SK-N-SH treated with all-trans-retinoic acid at 6 μM for 48 hours (cell line): ENCODE results near the gene EML4.

Experiments
- ATAC-seq: fragments of 200-7000 bp; cut with Tn5 transposase; 3 replicates; pipeline ENCODE4 v1.9.1; 2020; ENCODE audit warnings: mild to moderate bottlenecking, moderate library complexity
- ARNTL ChIP-seq: fragments of 450-650 bp; formaldehyde crosslinking; IDR thresholded peaks from 2 replicates; pipeline ENCODE4 v1.5.0; 2020; ENCODE audit warnings: low read depth, mild to moderate bottlenecking, moderate library complexity, borderline replicate concordance
- CREB5 ChIP-seq: fragments of 250-450 bp; sonication (Bioruptor Pico); IDR thresholded peaks from 2 replicates; pipeline ENCODE4 v1.5.1; 2020; ENCODE audit warnings: low read depth, mild to moderate bottlenecking, moderate library complexity
- CSDC2 ChIP-seq: fragments of 250-450 bp; sonication (Bioruptor Pico); IDR thresholded peaks from 2 replicates; pipeline ENCODE4 v1.5.0; 2020; ENCODE audit warnings: mild to moderate bottlenecking, moderate library complexity
- CSRNP3 ChIP-seq: fragments of 250-450 bp; sonication (Bioruptor Pico); IDR thresholded peaks from 2 replicates; pipeline ENCODE4 v1.5.1; 2021; ENCODE audit warnings: mild to moderate bottlenecking, moderate library complexity
- ESRRG ChIP-seq: fragments of 250-450 bp; sonication (Bioruptor Pico); IDR thresholded peaks from 2 replicates; pipeline ENCODE4 v1.6.1; 2021; ENCODE audit warnings: mild to moderate bottlenecking
- GLIS3 ChIP-seq: fragments of 250-450 bp; sonication (Bioruptor Pico); IDR thresholded peaks from 2 replicates; pipeline ENCODE4 v1.5.0; 2020; ENCODE audit warnings: mild to moderate bottlenecking, moderate library complexity
- ISL1 ChIP-seq: fragments of 250-450 bp; sonication (Bioruptor Pico); IDR thresholded peaks from 2 replicates; pipeline ENCODE4 v2.1.2; 2022; ENCODE audit warnings: mild to moderate bottlenecking, moderate library complexity
- OSR1 ChIP-seq: fragments of 250-450 bp; sonication (Bioruptor Pico); IDR thresholded peaks from 2 replicates; pipeline ENCODE4 v1.8.0; 2022; ENCODE audit warnings: moderate library complexity, mild to moderate bottlenecking, inconsistent platforms
- RARB ChIP-seq: fragments of 250-450 bp; sonication (Bioruptor Pico); IDR thresholded peaks from 2 replicates; pipeline ENCODE4 v1.8.0; 2021; ENCODE audit warnings: mild to moderate bottlenecking, moderate library complexity
- SNAI2 ChIP-seq: fragments of 250-450 bp; sonication (Bioruptor Pico); IDR thresholded peaks from 2 replicates; pipeline ENCODE4 v1.5.0; 2020; ENCODE audit warnings: mild to moderate bottlenecking, moderate library complexity
- TCF4 ChIP-seq: fragments of 250-450 bp; sonication (Bioruptor Pico); IDR thresholded peaks from 2 replicates; pipeline ENCODE4 v1.8.0; 2021; ENCODE audit warnings: mild to moderate bottlenecking, moderate library complexity, borderline replicate concordance
- TOX ChIP-seq: fragments of 250-450 bp; sonication (Bioruptor Pico); IDR thresholded peaks from 2 replicates; pipeline ENCODE4 v1.8.0; 2021; ENCODE audit warnings: mild to moderate bottlenecking, moderate library complexity, borderline replicate concordance
- ZC3H10 ChIP-seq: fragments of 250-450 bp; sonication (Bioruptor Pico); IDR thresholded peaks from 2 replicates; pipeline ENCODE4 v1.5.1; 2021; ENCODE audit warnings: mild to moderate bottlenecking, moderate library complexity
- ZFP3 ChIP-seq: fragments of 250-450 bp; sonication (Bioruptor Pico); IDR thresholded peaks from 2 replicates; pipeline ENCODE4 v1.5.0; 2020; ENCODE audit warnings: mild to moderate bottlenecking, moderate library complexity
- ZFP30 ChIP-seq: fragments of 450-650 bp; formaldehyde crosslinking; IDR thresholded peaks from 2 replicates; pipeline ENCODE4 v1.5.0; 2022; ENCODE audit warnings: mild to moderate bottlenecking, moderate library complexity
- ZNF565 ChIP-seq: fragments of 450-650 bp; formaldehyde crosslinking; conservative IDR thresholded peaks from 2 replicates; pipeline ENCODE4 v1.5.0; 2020; ENCODE audit warnings: low read depth, mild to moderate bottlenecking, moderate library complexity
- ZNF70 ChIP-seq: fragments of 450-650 bp; formaldehyde crosslinking; IDR thresholded peaks from 2 replicates; pipeline ENCODE4 v1.5.0; 2020; ENCODE audit warnings: mild to moderate bottlenecking, moderate library complexity
- ZNF8 ChIP-seq: fragments of 450-650 bp; formaldehyde crosslinking; IDR thresholded peaks from 2 replicates; pipeline ENCODE4 v1.5.0; 2020; ENCODE audit warnings: mild to moderate bottlenecking, moderate library complexity
- TF ChIP-seq, protein P1 (sequence below): fragments of 250-450 bp; sonication (Bioruptor Pico); IDR thresholded peaks from 2 replicates; pipeline ENCODE4 v1.8.0; 2021; ENCODE audit warnings: low read depth, mild to moderate bottlenecking, moderate library complexity, borderline replicate concordance
- TF ChIP-seq, protein P2 (sequence below): fragments of 250-450 bp; sonication (Bioruptor Pico); IDR thresholded peaks from 2 replicates; pipeline ENCODE4 v1.8.0; 2020; ENCODE audit warnings: mild to moderate bottlenecking, moderate library complexity, borderline replicate concordance

EML4 gene

GRCh38 chr2:42364658-42365057 is 195.5 kb downstream of the EML4 start:
- ATAC-seq, result no peak
- no peak for TF ChIP-seq CSDC2 (CRISPR knock-in tag)
- TF ChIP-seq GLIS3 (CRISPR knock-in tag), result no peak
- no peak for TF ChIP-seq SNAI2
- TF ChIP-seq, protein P1, sequence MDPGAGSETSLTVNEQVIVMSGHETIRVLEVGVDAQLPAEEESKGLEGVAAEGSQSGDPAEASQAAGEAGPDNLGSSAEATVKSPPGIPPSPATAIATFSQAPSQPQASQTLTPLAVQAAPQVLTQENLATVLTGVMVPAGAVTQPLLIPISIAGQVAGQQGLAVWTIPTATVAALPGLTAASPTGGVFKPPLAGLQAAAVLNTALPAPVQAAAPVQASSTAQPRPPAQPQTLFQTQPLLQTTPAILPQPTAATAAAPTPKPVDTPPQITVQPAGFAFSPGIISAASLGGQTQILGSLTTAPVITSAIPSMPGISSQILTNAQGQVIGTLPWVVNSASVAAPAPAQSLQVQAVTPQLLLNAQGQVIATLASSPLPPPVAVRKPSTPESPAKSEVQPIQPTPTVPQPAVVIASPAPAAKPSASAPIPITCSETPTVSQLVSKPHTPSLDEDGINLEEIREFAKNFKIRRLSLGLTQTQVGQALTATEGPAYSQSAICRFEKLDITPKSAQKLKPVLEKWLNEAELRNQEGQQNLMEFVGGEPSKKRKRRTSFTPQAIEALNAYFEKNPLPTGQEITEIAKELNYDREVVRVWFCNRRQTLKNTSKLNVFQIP (CRISPR knock-in tag), result no peak
- no peak for TF ChIP-seq RARB (CRISPR knock-in tag)
- TF ChIP-seq ZFP30 (CRISPR knock-in tag), result no peak
- TF ChIP-seq ZFP3 (CRISPR knock-in tag), result no peak
- no peak for TF ChIP-seq ZNF565 (CRISPR knock-in tag)
- no peak for TF ChIP-seq CSRNP3 (CRISPR knock-in tag)
- TF ChIP-seq CREB5 (CRISPR knock-in tag), result no peak
- no peak for TF ChIP-seq ZC3H10 (CRISPR knock-in tag)
- TF ChIP-seq TCF4 (CRISPR knock-in tag), result no peak
- TF ChIP-seq OSR1 (CRISPR knock-in tag), result no peak
- no peak for TF ChIP-seq ESRRG (CRISPR knock-in tag)
- no peak for TF ChIP-seq ZNF70 (CRISPR knock-in tag)
- TF ChIP-seq ISL1 (CRISPR knock-in tag), result no peak
- TF ChIP-seq, protein P2, sequence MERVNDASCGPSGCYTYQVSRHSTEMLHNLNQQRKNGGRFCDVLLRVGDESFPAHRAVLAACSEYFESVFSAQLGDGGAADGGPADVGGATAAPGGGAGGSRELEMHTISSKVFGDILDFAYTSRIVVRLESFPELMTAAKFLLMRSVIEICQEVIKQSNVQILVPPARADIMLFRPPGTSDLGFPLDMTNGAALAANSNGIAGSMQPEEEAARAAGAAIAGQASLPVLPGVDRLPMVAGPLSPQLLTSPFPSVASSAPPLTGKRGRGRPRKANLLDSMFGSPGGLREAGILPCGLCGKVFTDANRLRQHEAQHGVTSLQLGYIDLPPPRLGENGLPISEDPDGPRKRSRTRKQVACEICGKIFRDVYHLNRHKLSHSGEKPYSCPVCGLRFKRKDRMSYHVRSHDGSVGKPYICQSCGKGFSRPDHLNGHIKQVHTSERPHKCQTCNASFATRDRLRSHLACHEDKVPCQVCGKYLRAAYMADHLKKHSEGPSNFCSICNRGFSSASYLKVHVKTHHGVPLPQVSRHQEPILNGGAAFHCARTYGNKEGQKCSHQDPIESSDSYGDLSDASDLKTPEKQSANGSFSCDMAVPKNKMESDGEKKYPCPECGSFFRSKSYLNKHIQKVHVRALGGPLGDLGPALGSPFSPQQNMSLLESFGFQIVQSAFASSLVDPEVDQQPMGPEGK, result no peak
- TF ChIP-seq ARNTL, result no peak
- no peak for TF ChIP-seq TOX

DNA sequence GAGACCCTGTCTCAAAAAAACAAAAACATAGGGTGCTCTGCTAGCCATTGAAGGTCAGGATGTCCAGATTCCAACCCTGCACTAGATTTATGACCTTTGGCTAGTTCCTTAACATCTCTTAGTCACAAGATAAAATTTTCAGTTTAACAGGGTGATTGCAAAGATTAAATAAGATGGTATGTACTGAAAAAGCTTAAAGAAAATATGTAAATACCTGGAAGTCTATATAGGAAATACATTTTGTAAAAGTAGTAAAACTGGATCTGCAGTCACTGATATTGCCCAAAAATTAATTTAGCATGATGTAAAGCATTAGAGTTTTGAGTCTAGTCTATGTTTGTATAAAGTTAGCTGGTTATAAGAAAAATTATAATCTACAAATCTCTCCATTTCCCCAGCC is 197.3 kb downstream of the EML4 start:
- no peak for ATAC-seq
- TF ChIP-seq ESRRG (CRISPR knock-in tag) (no peak), SNAI2 (no peak), ARNTL (no peak), ZC3H10 (CRISPR knock-in tag) (no peak), CSRNP3 (CRISPR knock-in tag) (no peak), ZFP3 (CRISPR knock-in tag) (no peak), ZNF8 (no peak), ZFP30 (CRISPR knock-in tag) (no peak), CREB5 (CRISPR knock-in tag) (no peak), RARB (CRISPR knock-in tag) (no peak), ISL1 (CRISPR knock-in tag) (no peak)
- TF ChIP-seq, protein P1 (CRISPR knock-in tag), result no peak
